ENCODE data around the gene NSG1. TPM values are rescaled to one million over a fixed set of nuclear protein-coding genes. Genes with fewer than 3 reads are reported as not detected.
"Not testable (repeated sequence)": the region's sequence is repeated elsewhere in the genome, so short reads cannot be mapped to it uniquely, and the experiment has no call there.

NSG1 gene
- total RNA-seq, 4 donors from 2014 or later, result 2.2 to 3.5 (median 2.7) TPM; not detected in 1

GRCh38 chr4:4421356-4421755 is 34.5 kb downstream of the NSG1 start:
- TF ChIP-seq EP300 (IDR thresholded peaks at IDR 0.05; ENCODE audit: low read depth), result no peak
- TF ChIP-seq CTCF (IDR thresholded peaks at IDR 0.05), result no peak
- no peak for TF ChIP-seq POLR2AphosphoS5 (IDR thresholded peaks at IDR 0.05)
- no peak for TF ChIP-seq POLR2A (IDR thresholded peaks at IDR 0.05)
- Histone ChIP-seq H3K4me1 (no peaks in the 10 kb centered on the region), H3K4me3 (no peak overlapping the region), H3K27ac (no peak overlapping the region), H3K9me3 (no peaks in the 10 kb centered on the region), H3K36me3 (peaks cover 0 to 48% (median 12%) of the 10 kb centered on the region in 4 donors), H3K27me3 (no peaks in the 10 kb centered on the region)
- intact Hi-C loops (cut with DNase I; ENCODE audit: low total_unique reads) (no loop called here), in situ Hi-C loops (cut with MboI; ENCODE audit: low pct_ligation_motif_present in 1 of 4, low pct_unique_long_range_greater_than_20kb in 1 of 4, low sequenced_read_pairs in 3 of 4) (no loop called here)
- DNase-seq, result no peak
- 94 to 100% methylated on average over 1 to 11 of the region's 11 CpGs for WGBS, 2 donors (ENCODE audit: low coverage in 1 of 2)

GRCh38 chr4:4422117-4422516 is 35.2 kb downstream of the NSG1 start:
- H3K4me3 ChIP-seq; H3K4me1 ChIP-seq; in situ Hi-C loops (cut with MboI; ENCODE audit: low pct_ligation_motif_present in 1 of 4, low pct_unique_long_range_greater_than_20kb in 1 of 4, low sequenced_read_pairs in 3 of 4); intact Hi-C loops (cut with DNase I; ENCODE audit: low total_unique reads); H3K27me3 ChIP-seq; H3K27ac ChIP-seq; H3K9me3 ChIP-seq; DNase-seq: not testable (repeated sequence)
- peaks cover 0 to 48% (median 12%) of the 10 kb centered on the region in 4 donors for H3K36me3 ChIP-seq
- 96 to 100% methylated on average over 3 to 7 of the region's 7 CpGs for WGBS, 2 donors (ENCODE audit: low coverage in 1 of 2)

- no peaks in the 10 kb centered on the region for H3K4me1 ChIP-seq
- DNase-seq, result no peak
- TF ChIP-seq POLR2AphosphoS5 (IDR thresholded peaks at IDR 0.05), result no peak
- no peak for TF ChIP-seq EP300 (IDR thresholded peaks at IDR 0.05; ENCODE audit: low read depth)
- TF ChIP-seq CTCF (IDR thresholded peaks at IDR 0.05), result no peak
- TF ChIP-seq POLR2A (IDR thresholded peaks at IDR 0.05), result no peak
- intact Hi-C loops (cut with DNase I; ENCODE audit: low total_unique reads), result no loop called here
- H3K36me3 ChIP-seq, result peaks cover 0 to 48% (median 12%) of the 10 kb centered on the region in 4 donors
- H3K27ac ChIP-seq, result no peak overlapping the region
- in situ Hi-C loops (cut with MboI; ENCODE audit: low pct_ligation_motif_present in 1 of 4, low pct_unique_long_range_greater_than_20kb in 1 of 4, low sequenced_read_pairs in 3 of 4), result no loop called here
- no peaks in the 10 kb centered on the region for H3K27me3 ChIP-seq
- no peak overlapping the region for H3K4me3 ChIP-seq
- 67 to 85% methylated on average over 1 to 12 of the region's 12 CpGs for WGBS, 2 donors (ENCODE audit: low coverage in 1 of 2)
- H3K9me3 ChIP-seq, result no peaks in the 10 kb centered on the region
Observed at GRCh38 chr4:4422856-4423499, 36.1 kb downstream of the NSG1 start.

- H3K9me3 ChIP-seq, result no peaks in the 10 kb centered on the region
- no peaks in the 10 kb centered on the region for H3K27me3 ChIP-seq
- H3K36me3 ChIP-seq, result peaks cover 0 to 45% (median 12%) of the 10 kb centered on the region in 4 donors
- no peak overlapping the region for H3K4me3 ChIP-seq
- no peak for DNase-seq
- in situ Hi-C loops (cut with MboI; ENCODE audit: low pct_ligation_motif_present in 1 of 4, low pct_unique_long_range_greater_than_20kb in 1 of 4, low sequenced_read_pairs in 3 of 4) (no loop called here), intact Hi-C loops (cut with DNase I; ENCODE audit: low total_unique reads) (no loop called here)
- H3K4me1 ChIP-seq, result no peaks in the 10 kb centered on the region
- WGBS, 2 donors (ENCODE audit: low coverage in 1 of 2), result 87 to 92% methylated on average over 8 to 9 of the region's 9 CpGs
- TF ChIP-seq CTCF (IDR thresholded peaks at IDR 0.05), result no peak
- no peak for TF ChIP-seq EP300 (IDR thresholded peaks at IDR 0.05; ENCODE audit: low read depth)
- no peak for TF ChIP-seq POLR2AphosphoS5 (IDR thresholded peaks at IDR 0.05)
- H3K27ac ChIP-seq, result no peak overlapping the region
Observed at GRCh38 chr4:4423706-4424498, 37.0 kb downstream of the NSG1 start.

Data from transverse colon (tissue), 4 donors.